Measurements from ENCODE around the gene AP1S1. TPM values are rescaled to one million over a fixed set of nuclear protein-coding genes. Genes with fewer than 3 reads are reported as not detected.

The AP1S1 gene
- total RNA-seq, 4 donors from 2014 or later = 5.5 to 24.4 (median 15.6) TPM

- H3K4me3 ChIP-seq = no peak overlapping the region
- DNase-seq (no peak), ATAC-seq (no peak)
- intact Hi-C loops (cut with DNase I; ENCODE audit: low total_unique reads) (no loop called here), in situ Hi-C loops (cut with MboI; ENCODE audit: low sequenced_read_pairs in 4 of 4) (no loop called here)
- peaks cover 0 to 5% of the 10 kb centered on the region in 2 donors for H3K4me1 ChIP-seq
- no peak overlapping the region for H3K27ac ChIP-seq
- peaks cover 18 to 20% (median 18%) of the 10 kb centered on the region in 3 donors for H3K27me3 ChIP-seq
- no peak for TF ChIP-seq POLR2A (IDR thresholded peaks at IDR 0.05)
- TF ChIP-seq, protein P1, sequence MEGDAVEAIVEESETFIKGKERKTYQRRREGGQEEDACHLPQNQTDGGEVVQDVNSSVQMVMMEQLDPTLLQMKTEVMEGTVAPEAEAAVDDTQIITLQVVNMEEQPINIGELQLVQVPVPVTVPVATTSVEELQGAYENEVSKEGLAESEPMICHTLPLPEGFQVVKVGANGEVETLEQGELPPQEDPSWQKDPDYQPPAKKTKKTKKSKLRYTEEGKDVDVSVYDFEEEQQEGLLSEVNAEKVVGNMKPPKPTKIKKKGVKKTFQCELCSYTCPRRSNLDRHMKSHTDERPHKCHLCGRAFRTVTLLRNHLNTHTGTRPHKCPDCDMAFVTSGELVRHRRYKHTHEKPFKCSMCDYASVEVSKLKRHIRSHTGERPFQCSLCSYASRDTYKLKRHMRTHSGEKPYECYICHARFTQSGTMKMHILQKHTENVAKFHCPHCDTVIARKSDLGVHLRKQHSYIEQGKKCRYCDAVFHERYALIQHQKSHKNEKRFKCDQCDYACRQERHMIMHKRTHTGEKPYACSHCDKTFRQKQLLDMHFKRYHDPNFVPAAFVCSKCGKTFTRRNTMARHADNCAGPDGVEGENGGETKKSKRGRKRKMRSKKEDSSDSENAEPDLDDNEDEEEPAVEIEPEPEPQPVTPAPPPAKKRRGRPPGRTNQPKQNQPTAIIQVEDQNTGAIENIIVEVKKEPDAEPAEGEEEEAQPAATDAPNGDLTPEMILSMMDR (IDR thresholded peaks at IDR 0.05 in 4 of 5, conservative IDR thresholded peaks at IDR 0.05 in 1 of 5) = no peak
- peaks cover 0 to 31% of the 10 kb centered on the region in 2 donors for H3K36me3 ChIP-seq
- H3K9me3 ChIP-seq = no peaks in the 10 kb centered on the region
Observed at GRCh38 chr7:101206665-101207042, 52.4 kb downstream of the AP1S1 start.

DNA sequence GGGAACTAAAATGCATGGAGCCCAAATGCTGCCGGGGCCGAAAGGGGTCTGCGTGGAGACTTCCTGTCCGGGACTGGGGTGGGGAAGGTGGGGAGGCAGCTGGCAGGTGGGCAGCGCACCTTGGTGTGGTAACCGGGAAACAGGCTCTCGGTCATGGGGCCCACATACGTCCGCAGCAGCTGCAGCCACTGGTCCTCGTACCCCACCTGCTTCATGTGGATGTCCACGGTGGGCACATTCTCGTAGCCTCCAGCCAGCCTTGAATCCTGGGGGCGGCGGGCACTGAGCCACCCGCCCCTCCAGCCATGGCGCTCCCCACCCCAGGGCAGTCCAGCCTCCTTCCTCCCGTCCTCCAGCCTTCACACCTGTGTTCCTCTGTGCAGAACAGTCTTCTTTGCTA is 53.2 kb downstream of the AP1S1 start:
- Histone ChIP-seq H3K9me3 (no peaks in the 10 kb centered on the region), H3K36me3 (peaks cover 0 to 39% of the 10 kb centered on the region in 2 donors), H3K27me3 (peaks cover 10 to 12% (median 10%) of the 10 kb centered on the region in 3 donors), H3K4me1 (no peaks in the 10 kb centered on the region), H3K27ac (no peak overlapping the region), H3K4me3 (no peak overlapping the region)
- ATAC-seq (no peak), DNase-seq (no peak)
- TF ChIP-seq, protein P1 (IDR thresholded peaks at IDR 0.05 in 4 of 5, conservative IDR thresholded peaks at IDR 0.05 in 1 of 5) = no peak
- TF ChIP-seq POLR2A (IDR thresholded peaks at IDR 0.05) = no peak
- intact Hi-C loops (cut with DNase I; ENCODE audit: low total_unique reads) (no loop called here), in situ Hi-C loops (cut with MboI; ENCODE audit: low sequenced_read_pairs in 4 of 4) (no loop called here)

DNA sequence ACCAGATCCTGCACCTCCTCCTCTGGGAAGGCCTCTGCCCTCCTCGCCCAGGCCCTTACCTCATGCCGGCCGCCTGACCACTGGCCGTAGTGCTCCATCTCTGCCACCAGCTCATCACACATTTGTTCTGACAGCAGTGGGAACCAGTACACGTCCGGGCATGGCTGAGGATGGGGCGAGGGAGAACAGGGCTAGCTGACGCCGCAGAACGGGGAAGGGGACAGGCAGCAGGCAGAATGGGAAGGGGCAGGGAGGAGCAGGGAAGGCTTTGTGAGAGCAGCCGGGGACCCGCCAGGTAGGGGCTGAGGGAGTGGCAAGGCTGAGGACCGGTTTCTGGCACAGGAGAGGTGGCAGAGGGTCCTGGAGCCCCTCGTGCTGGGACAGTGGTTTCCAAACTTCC is 54.5 kb downstream of the AP1S1 start:
- Histone ChIP-seq H3K27me3 (peaks cover 0 to 3% (median 0%) of the 10 kb centered on the region in 3 donors), H3K4me3 (no peak overlapping the region), H3K36me3 (peaks cover 0 to 43% of the 10 kb centered on the region in 2 donors), H3K4me1 (no peaks in the 10 kb centered on the region), H3K27ac (no peak overlapping the region), H3K9me3 (no peaks in the 10 kb centered on the region)
- no peak for TF ChIP-seq POLR2A (IDR thresholded peaks at IDR 0.05)
- TF ChIP-seq, protein P1 (IDR thresholded peaks at IDR 0.05 in 4 of 5, conservative IDR thresholded peaks at IDR 0.05 in 1 of 5) = no peak
- DNase-seq (no peak), ATAC-seq (no peak)
- in situ Hi-C loops (cut with MboI; ENCODE audit: low sequenced_read_pairs in 4 of 4) (no loop called here), intact Hi-C loops (cut with DNase I; ENCODE audit: low total_unique reads) (no loop called here)

GRCh38 chr7:101210143-101210542 is 55.9 kb downstream of the AP1S1 start:
- in situ Hi-C loops (cut with MboI; ENCODE audit: low sequenced_read_pairs in 4 of 4) = no loop called here
- H3K4me1 ChIP-seq = no peaks in the 10 kb centered on the region
- no peak for DNase-seq
- H3K27ac ChIP-seq = no peak overlapping the region
- no peaks in the 10 kb centered on the region for H3K27me3 ChIP-seq
- H3K4me3 ChIP-seq = no peak overlapping the region
- TF ChIP-seq, protein P1 (IDR thresholded peaks at IDR 0.05 in 4 of 5, conservative IDR thresholded peaks at IDR 0.05 in 1 of 5) = no peak
- TF ChIP-seq POLR2A (IDR thresholded peaks at IDR 0.05) = no peak
- H3K9me3 ChIP-seq = no peaks in the 10 kb centered on the region
- peaks cover 0 to 56% of the 10 kb centered on the region in 2 donors for H3K36me3 ChIP-seq
- ATAC-seq = no peak
- intact Hi-C loops (cut with DNase I; ENCODE audit: low total_unique reads) = no loop called here

Small RNA genes lying within 50 kb of the gene (microRNA-seq; reads per million reads assigned to microRNA genes)
- 0 reads per million in 2 donors for gene MIR4653 (ENCODE audit: borderline replicate concordance in 2 of 2)

Other genes starting within 250 kb of the AP1S1 start
- gene MUC3A, start 204.9 kb upstream of the AP1S1 start, total RNA-seq = under 1 TPM in 3 of 4 donors, not detected in 1; 0.04 to 0.71 (median 0.32) TPM
- 1 to 10 TPM in 1 of 4 donors, not detected in 3; 1.4 TPM for gene MUC12, start 184.9 kb upstream of the AP1S1 start, total RNA-seq
- gene MUC17, start 134.4 kb upstream of the AP1S1 start, total RNA-seq = under 1 TPM in 1 of 4 donors, not detected in 3; 0.05 TPM
- 10 to 100 TPM in 1 of 4 donors, 1 to 10 TPM in 3; 4.2 to 11.4 (median 6.9) TPM for gene TRIM56, start 69.0 kb upstream of the AP1S1 start, total RNA-seq
- gene SERPINE1, start 27.4 kb upstream of the AP1S1 start, total RNA-seq = 10 to 100 TPM in 3 of 4 donors, 1 to 10 TPM in 1; 5.9 to 21.7 (median 12.3) TPM
- not detected for gene VGF, start 11.1 kb downstream of the AP1S1 start, total RNA-seq
- not detected for gene NAT16, start 25.8 kb downstream of the AP1S1 start, total RNA-seq
- not detected for gene MOGAT3, start 46.6 kb downstream of the AP1S1 start, total RNA-seq
- 10 to 100 TPM in 3 of 4 donors, 1 to 10 TPM in 1; 8.2 to 24.2 (median 15.5) TPM for gene PLOD3, start 63.1 kb downstream of the AP1S1 start, total RNA-seq
- 10 to 100 TPM; 66.7 to 83.9 (median 71.9) TPM for gene ZNHIT1, start 63.7 kb downstream of the AP1S1 start, total RNA-seq
- gene CLDN15, start 83.3 kb downstream of the AP1S1 start, total RNA-seq = 1 to 10 TPM in 3 of 4 donors, under 1 TPM in 1; 0.87 to 3.2 (median 1.4) TPM
- gene FIS1, start 90.6 kb downstream of the AP1S1 start, total RNA-seq = 100 to 1,000 TPM; 319 to 467 (median 364) TPM
- 10 to 100 TPM; 13.4 to 32.3 (median 28.9) TPM for gene IFT22, start 167.3 kb downstream of the AP1S1 start, total RNA-seq
- not detected for gene COL26A1, start 208.4 kb downstream of the AP1S1 start, total RNA-seq

Measured in gastrocnemius medialis (tissue), 4 donors.